B cell (primary cell): ENCODE measurements around the gene AVPR1B. TPM values are rescaled to one million over a fixed set of nuclear protein-coding genes. Genes with fewer than 3 reads are reported as not detected.
A peak's percentile ranks its signal among the peaks of the same experiment; 100 is the strongest.

Experiments used
- ATAC-seq: fragments of 200-7000 bp; cut with Tn5 transposase; one replicate; pipeline ENCODE4 v1.10.0; 2021; ENCODE audit warnings: low read depth, mild to moderate bottlenecking, moderate number of reproducible peaks, moderate library complexity
- CTCF ChIA-PET: fragments of 350-600 bp; sonication (Branson Sonifier 250); formaldehyde crosslinking; loops from one replicate; lab custom pipeline; 2021; ENCODE audit warnings: antibody characterized with exemption, inconsistent platforms; lab: Charles Lee
- POLR2A ChIA-PET: fragments of 350-600 bp; sonication (Branson Sonifier 250); formaldehyde crosslinking; loops from one replicate; lab custom pipeline; 2021; ENCODE audit warnings: antibody characterized with exemption; lab: Charles Lee
- DNase-seq: peaks from one replicate; pipeline ENCODE4 v3.0.0; 2013
- H2AFZ ChIP-seq: 2 replicates; pipeline ENCODE4 v1.6.1; 2012; ENCODE audit warnings: mild to moderate bottlenecking, low read depth, low read length; ENCODE audit not compliant: insufficient read depth, poor library complexity, severe bottlenecking
- H3K27ac ChIP-seq, 2 donors: 1 replicate in 1 of 2; 2 replicates in 1 of 2; pipeline ENCODE4 v1.5.1; 2012 to 2013; ENCODE audit warnings: low read length in 2 of 2, mild to moderate bottlenecking in 2 of 2, moderate library complexity in 1 of 2
- H3K27me3 ChIP-seq, 4 experiments: fragments of 200-600 bp in 1 of 4; sonication (generic) in 1 of 4; replicated peaks in 1 of 4; 1 replicate in 2 of 4; 2 replicates in 2 of 4; pipeline versions ENCODE4 v1.6.1 to v1.7.0; 2013 to 2016; ENCODE audit warnings: low read length in 3 of 4, mild to moderate bottlenecking in 2 of 4, mixed read lengths in 1 of 4, moderate library complexity in 1 of 4; ENCODE audit not compliant: insufficient read depth in 4 of 4, control insufficient read depth in 3 of 4; ENCODE audit errors: control extremely low read depth in 1 of 4
- H3K36me3 ChIP-seq, 2 experiments: replicated peaks in 1 of 2; 1 replicate in 1 of 2; 2 replicates in 1 of 2; pipeline versions ENCODE4 v1.6.1 to v1.7.1; 2013; ENCODE audit warnings: low read length in 1 of 2; ENCODE audit not compliant: insufficient read depth in 2 of 2, control insufficient read depth in 1 of 2; ENCODE audit errors: control extremely low read depth in 1 of 2, extremely low read depth in 1 of 2
- H3K4me1 ChIP-seq, 2 donors: fragments of 200-600 bp in 1 of 2; sonication (generic) in 1 of 2; 1 replicate in 1 of 2; 2 replicates in 1 of 2; pipeline versions ENCODE4 v1.5.1 to v1.6.1; 2013 to 2017; ENCODE audit warnings: low read length in 2 of 2; ENCODE audit not compliant: control insufficient read depth in 2 of 2, insufficient read depth in 2 of 2
- H3K4me2 ChIP-seq: replicated peaks from 2 replicates; pipeline ENCODE3; 2012; ENCODE audit warnings: mild to moderate bottlenecking, low read depth, low read length; ENCODE audit not compliant: poor library complexity, severe bottlenecking
- H3K4me3 ChIP-seq, 5 experiments: fragments of 200-600 bp in 1 of 5; sonication (generic) in 1 of 5; 1 replicate in 3 of 5; 2 replicates in 2 of 5; pipeline versions ENCODE4 v1.5.1 to v1.7.0; 2011 to 2016; ENCODE audit warnings: low read length in 4 of 5, mild to moderate bottlenecking in 4 of 5, low read depth in 2 of 5, control low read depth in 1 of 5, moderate library complexity in 1 of 5; ENCODE audit not compliant: insufficient read depth in 1 of 5; ENCODE audit errors: control extremely low read depth in 1 of 5, extremely low read depth in 1 of 5
- H3K79me2 ChIP-seq: fragments of 200-600 bp; sonication (generic); one replicate; pipeline ENCODE4 v1.6.0; 2016; ENCODE audit warnings: low read length; ENCODE audit not compliant: control insufficient read depth, insufficient read depth
- H3K9ac ChIP-seq: fragments of 200-600 bp; sonication (generic); 2 replicates; pipeline ENCODE4 v1.6.1; 2017; ENCODE audit warnings: mild to moderate bottlenecking, low read length, moderate library complexity
- H3K9me3 ChIP-seq, 3 donors: one replicate each; pipeline versions ENCODE4 v1.6.1 to v1.7.1; 2013; ENCODE audit warnings: low read length in 2 of 3; ENCODE audit not compliant: control insufficient read depth in 2 of 3, insufficient read depth in 1 of 3; ENCODE audit errors: control extremely low read depth in 1 of 3
- H4K20me1 ChIP-seq: 2 replicates; pipeline ENCODE4 v1.6.0; 2012; ENCODE audit warnings: mild to moderate bottlenecking, low read length; ENCODE audit not compliant: insufficient read depth, control insufficient read depth, poor library complexity, severe bottlenecking
- H3K27ac Mint-ChIP-seq: one replicate; pipeline ENCODE4 v1.8.0; 2021; ENCODE audit warnings: mixed read lengths
- H3K27me3 Mint-ChIP-seq: one replicate; pipeline ENCODE4 v1.8.0; 2021; ENCODE audit warnings: mixed read lengths
- H3K4me1 Mint-ChIP-seq: one replicate; pipeline ENCODE4 v1.8.0; 2021; ENCODE audit warnings: mixed read lengths
- H3K4me3 Mint-ChIP-seq: one replicate; pipeline ENCODE4 v1.8.0; 2021; ENCODE audit warnings: mixed read lengths
- H3K9me3 Mint-ChIP-seq: one replicate; pipeline ENCODE4 v1.8.0; 2022; ENCODE audit warnings: mixed read lengths; ENCODE audit not compliant: insufficient read depth
- CTCF ChIP-seq: fragments of 200-600 bp; IDR thresholded peaks from one replicate; pipeline ENCODE4 v1.8.0; 2022; ENCODE audit warnings: antibody characterized with exemption, mild to moderate bottlenecking
- EZH2 ChIP-seq: IDR thresholded peaks from 2 replicates; pipeline ENCODE4 v1.6.1; 2012; ENCODE audit warnings: borderline replicate concordance, low read depth, mild to moderate bottlenecking, moderate library complexity, low read length; ENCODE audit not compliant: insufficient read depth, poor library complexity, severe bottlenecking
- WGBS: methylation state at CpG from one replicate; pipeline ENCODE4 v1.1.5; 2013; ENCODE audit warnings: missing lambda C conversion rate; ENCODE audit not compliant: insufficient coverage; 5-methylcytosine and 5-hydroxymethylcytosine counted together
- intact Hi-C: fragments of 100-400 bp; cut with micrococcal nuclease; formaldehyde crosslinking; loops from one replicate; pipeline ENCODE4 v1.10.0; 2022
- polyA plus RNA-seq: library from polyadenylated mRNA; depleted of rRNA; stranded (reverse); fragments of >200 nt; gene quantifications from 2 replicates; pipeline ENCODE4 v1.2.3, GENCODE V29; 2012
- total RNA-seq, 2 donors: library from RNA; stranded (reverse); fragments of 120-200 nt in 1 of 2; gene quantifications; 1 replicate in 1 of 2; 2 replicates in 1 of 2; pipeline versions ENCODE4 v1.2.3 to v1.2.4, GENCODE V29; 2013 to 2022

AVPR1B gene
- total and polyA plus RNA-seq, 2 donors (not counting 1 experiment from before 2014, with no cell fraction given): 0.59 TPM; not detected in 1

- Mint-ChIP-seq H3K27me3 (no peaks in the 10 kb centered on the region), H3K4me1 (peaks cover 40% of the 10 kb centered on the region), H3K9me3 (no peaks in the 10 kb centered on the region), H3K27ac (no peak overlapping the region), H3K4me3 (no peak overlapping the region)
- no peak overlapping the region for H2AFZ ChIP-seq
- peaks cover 33 to 35% of the 10 kb centered on the region in 2 donors for H3K4me1 ChIP-seq
- H4K20me1 ChIP-seq: no peaks in the 10 kb centered on the region
- no peak overlapping the region for H3K4me2 ChIP-seq
- TF ChIP-seq EZH2 (no peak), CTCF (no peak)
- DNase-seq (no peak), ATAC-seq (no peak)
- no peaks in the 10 kb centered on the region for H3K27me3 ChIP-seq
- H3K9ac ChIP-seq: no peak overlapping the region
- 89% methylated on average over 5 of the region's 9 CpGs for WGBS
- intact Hi-C loops: no loop called here
- peaks cover 0 to 5% of the 10 kb centered on the region in 2 experiments for H3K36me3 ChIP-seq
- no peak overlapping the region for H3K4me3 ChIP-seq
- H3K79me2 ChIP-seq: peaks cover 3% of the 10 kb centered on the region
- no peaks in the 10 kb centered on the region for H3K9me3 ChIP-seq
- H3K27ac ChIP-seq: no peak overlapping the region
- ChIA-PET POLR2A (no interaction called here), CTCF (interaction anchor here (0.9 to 6.4 kb wide), 6 partner anchors 33 to 87 kb away, joined by 3 to 36 read pairs (median 4); no protein-coding TSS in a partner anchor)
Measured at GRCh38 chr1:206070627-206071304, 46.4 kb downstream of the AVPR1B start.

GRCh38 chr1:206068314-206068713 is 48.9 kb downstream of the AVPR1B start:
- Mint-ChIP-seq H3K27me3 (no peaks in the 10 kb centered on the region), H3K4me1 (peaks cover 41% of the 10 kb centered on the region), H3K9me3 (no peaks in the 10 kb centered on the region), H3K27ac (peak overlapping the region; percentile 88), H3K4me3 (peak overlapping the region; percentile 75)
- Histone ChIP-seq H3K9me3 (no peaks in the 10 kb centered on the region), H2AFZ (peak overlapping the region; percentile 68), H3K79me2 (peaks cover 5% of the 10 kb centered on the region), H4K20me1 (no peaks in the 10 kb centered on the region), H3K36me3 (peaks cover 0 to 5% of the 10 kb centered on the region in 2 experiments), H3K4me3 (peak overlapping the region in 1 of 5 experiments; percentile 30), H3K27me3 (no peaks in the 10 kb centered on the region), H3K4me1 (peaks cover 35 to 39% of the 10 kb centered on the region in 2 donors), H3K27ac (peak overlapping the region; percentile 63 to 75), H3K4me2 (peak overlapping the region; percentile 63), H3K9ac (peak overlapping the region; percentile 44)
- no CpG with 5 or more reads among the region's 1 CpG for WGBS
- no peak for TF ChIP-seq EZH2
- TF ChIP-seq CTCF: no peak
- ChIA-PET CTCF (interaction anchor here (2.1 to 6.4 kb wide), 3 partner anchors 23 to 38 kb away, joined by 7 to 36 read pairs (median 16); no protein-coding TSS in a partner anchor), POLR2A (interaction anchor here (1.2 to 2.3 kb wide), 2 partner anchors 29 to 34 kb away, joined by 6 to 8 read pairs; no protein-coding TSS in a partner anchor)
- intact Hi-C loops: loop anchor here (5.0 kb wide), 1 partner anchor 34 kb away; no protein-coding TSS in a partner anchor
- peak; percentile 8 for ATAC-seq
- no peak for DNase-seq
